HG03159 (cell line): Measurements from ENCODE around the gene TREML4.
"Not testable (repeated sequence)": the region's sequence is repeated elsewhere in the genome, so short reads cannot be mapped to it uniquely, and the experiment has no call there.

ENCODE experiments used
- ATAC-seq: cut with Tn5 transposase; IDR thresholded peaks from one replicate; pipeline ENCODE4 v1.9.1; 2021; ENCODE audit warnings: mild to moderate bottlenecking, moderate library complexity; ENCODE audit not compliant: unreplicated experiment

Gene TREML4, protein sequence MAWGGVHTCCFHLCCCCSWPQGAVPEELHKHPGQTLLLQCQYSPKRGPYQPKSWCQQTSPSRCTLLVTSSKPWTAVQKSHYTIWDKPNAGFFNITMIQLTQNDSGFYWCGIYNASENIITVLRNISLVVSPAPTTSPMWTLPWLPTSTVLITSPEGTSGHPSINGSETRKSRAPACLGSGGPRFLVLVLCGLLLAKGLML

DNA sequence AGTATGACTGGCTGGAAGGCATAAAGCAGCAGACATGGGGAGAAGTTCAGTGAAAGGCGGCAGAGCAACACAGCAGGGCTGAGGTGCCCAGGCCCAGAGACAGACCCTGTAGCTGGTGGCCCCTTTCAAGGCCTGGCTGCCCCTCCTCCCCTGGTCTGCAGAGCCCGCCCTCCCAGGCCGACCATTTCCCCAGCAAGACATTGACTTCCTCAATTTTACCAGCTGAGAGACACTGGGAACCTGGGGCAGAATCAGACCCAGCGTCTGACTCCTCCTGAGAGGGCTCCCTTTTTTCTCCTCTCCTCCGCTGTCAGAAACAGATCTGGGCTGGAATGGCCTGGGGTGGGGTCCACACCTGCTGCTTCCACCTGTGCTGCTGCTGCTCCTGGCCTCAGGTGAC, at the start of gene TREML4:
TSS of gene TREML4 (plus strand) at position 254 of the 400 bp plus-strand sequence. CDS start at position 333, 79 bp downstream.
- ATAC-seq = no peak

DNA sequence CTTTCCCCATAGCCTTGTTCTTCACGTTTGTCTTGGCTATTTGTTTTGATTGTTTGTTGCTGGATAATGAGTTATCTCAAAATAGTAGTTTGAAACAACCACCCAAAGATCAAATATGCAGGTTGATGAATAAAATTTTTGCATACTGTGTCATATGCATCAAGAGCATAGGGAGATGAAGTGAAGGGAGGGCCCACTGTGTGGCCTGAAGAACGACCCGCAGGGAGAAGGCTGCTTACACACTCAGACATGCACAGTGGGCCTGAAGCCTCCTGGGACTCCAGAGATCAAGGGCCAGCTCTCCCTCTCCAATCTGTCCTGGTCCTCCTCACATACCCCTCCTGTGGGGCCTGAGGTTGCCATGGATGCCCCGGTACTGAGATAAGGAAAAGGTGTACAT, 49.0 kb upstream of the TREML4 start:
- ATAC-seq = no peak

DNA sequence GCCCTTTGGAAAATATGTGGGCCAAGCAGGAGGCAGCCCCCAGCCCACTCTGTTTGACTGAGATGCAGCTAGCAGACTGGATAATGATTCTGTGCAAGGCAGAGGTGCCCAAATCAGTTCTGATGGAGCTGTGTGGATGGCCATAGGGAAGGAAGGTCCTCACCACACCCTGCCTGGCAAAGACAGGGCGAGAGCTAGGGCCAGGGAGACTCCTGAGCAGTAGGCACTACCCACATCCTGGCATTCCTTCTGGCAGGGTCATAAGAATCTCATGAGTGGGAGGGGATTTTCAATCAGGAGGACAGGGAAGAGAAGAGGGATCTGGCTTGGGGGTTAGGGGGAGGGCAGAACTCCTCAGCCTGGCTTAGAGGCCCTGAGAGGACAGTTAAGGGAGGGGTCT, 46.6 kb upstream of the TREML4 start:
- no peak for ATAC-seq

DNA sequence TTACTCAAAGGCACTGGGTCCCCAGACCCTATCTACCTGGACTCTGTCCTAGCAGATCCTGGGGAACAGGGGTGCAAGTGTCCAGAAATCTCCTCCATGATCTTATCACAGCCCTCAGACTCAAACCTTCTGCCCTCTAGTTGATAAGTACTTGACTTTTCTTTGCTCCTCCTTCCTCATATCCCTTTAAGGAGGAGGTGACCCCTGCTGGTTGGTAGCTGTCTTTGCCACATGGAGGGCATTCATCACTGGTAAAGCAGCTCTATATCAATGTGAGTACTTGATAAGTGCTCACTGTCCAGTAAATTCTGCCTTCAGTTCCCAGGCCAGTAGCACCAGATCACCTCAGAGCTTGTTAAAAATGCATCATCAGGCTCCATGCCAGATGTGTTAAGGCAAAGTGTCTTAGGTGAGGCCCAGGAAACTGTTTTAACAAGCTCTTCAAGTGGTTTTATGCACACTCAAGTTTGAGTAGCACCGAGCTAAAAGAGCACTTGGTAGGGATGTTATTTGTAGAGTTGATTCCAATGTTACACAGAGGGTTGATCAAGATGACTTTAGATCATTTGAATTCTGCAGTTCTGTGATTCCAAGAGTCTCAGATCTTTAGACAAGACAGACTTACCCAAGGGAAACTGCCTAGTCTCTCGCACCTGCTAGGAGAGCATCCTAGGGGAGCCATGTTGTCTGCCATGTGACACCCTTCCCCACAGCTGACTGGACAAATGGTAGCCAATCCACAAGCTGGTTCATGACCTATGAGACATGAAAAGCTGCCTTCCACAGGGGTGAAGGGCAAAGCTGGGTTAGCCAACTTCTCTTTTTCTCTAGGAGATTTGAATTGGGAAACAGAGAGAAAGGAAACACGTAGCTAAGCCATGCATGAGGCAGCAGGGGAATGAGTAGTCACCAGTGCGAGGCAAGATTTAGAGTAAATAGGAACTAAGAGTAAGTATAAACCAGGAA, 45.8 kb upstream of the TREML4 start:
- ATAC-seq = peak; percentile 79

DNA sequence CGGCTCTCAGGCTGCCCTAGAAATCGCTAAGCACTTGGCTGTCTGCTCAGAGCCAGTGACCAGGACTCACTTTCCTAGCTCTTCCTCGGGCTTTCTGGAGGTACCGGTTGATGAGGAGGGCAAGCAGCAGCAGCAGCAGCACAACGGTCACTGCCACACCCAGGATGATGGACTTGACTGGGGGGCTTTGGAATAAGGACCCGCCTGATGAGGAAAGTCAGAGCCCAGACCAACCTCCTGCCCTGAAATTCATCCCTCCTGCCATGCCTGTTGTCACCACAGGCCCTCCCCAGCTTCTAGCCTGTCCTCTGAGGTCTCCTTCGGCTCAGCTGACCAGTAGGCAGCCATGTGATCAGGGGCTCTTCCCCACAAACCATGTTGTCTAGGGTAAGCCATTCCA, 43.4 kb upstream of the TREML4 start:
- ATAC-seq = no peak

DNA sequence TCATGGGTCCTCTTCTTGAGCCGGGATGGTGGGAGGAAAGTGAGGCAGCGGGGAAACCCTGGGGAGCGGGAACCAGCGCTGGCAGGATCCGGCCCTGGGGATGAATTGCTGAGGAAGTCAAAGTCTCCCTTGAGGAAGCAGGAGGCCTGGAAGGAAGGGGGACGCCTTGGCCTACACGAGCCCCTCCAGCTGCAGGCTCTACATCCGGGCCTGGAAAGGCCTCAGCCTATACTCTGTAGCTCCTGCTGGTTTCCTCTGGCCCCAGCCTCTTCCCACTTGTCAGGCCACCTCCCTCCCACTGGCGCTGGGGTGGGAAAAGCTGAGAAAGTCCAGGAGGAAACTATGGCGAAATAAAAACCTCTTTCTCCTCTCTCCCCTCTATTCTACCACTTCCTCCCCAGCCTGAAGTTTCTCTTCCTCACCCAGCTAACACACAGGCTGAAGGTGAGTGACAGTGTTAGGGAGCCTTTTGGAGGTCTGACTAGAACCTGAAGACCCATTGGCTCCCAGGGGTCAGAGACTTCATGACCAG, 42.1 kb upstream of the TREML4 start:
- no peak for ATAC-seq

DNA sequence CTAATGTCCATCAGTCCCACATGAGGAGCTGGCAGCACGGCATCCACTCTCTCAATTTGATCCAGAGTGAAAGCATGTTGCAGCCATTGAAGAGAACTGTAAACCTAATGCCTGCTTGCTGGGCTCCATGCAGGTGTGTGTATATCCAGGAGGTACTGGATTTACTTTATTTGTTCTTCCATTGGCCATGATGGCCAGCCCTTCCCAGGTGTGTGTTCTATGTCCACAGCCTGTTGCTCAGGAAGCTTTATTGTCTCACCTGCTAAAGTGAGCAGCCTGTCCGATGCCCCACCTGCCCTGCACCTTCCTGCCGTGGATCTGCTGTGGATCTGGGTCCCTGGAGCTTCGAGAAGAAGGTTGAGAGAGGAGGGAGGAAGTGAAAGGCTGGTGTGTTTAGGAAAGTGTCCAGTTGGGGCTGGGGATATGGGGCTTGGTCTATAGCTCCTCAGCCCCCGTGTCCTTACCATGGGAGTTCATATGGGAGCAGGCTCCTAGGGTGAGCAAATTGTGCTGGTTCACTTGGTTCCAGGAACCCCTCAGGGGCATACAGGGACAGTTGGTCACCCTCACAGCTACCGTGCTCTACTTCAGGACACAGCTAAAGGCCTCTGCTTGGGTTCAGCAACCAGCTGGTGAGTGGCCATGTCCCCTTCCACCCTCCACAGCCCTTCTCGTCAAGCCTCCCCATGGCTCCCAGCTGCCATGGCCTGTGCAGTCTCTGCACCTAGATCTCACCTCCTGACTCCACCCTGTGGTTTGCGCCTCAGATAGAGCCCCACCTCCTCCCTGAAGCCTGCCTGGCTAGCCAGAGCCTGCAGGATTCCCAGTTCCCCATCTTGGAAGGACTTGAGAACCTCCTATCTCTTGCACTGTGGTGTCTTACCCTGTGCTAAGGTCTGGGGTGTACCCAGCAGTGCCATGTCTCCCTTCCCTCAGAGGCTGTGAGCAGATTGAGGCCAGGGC, 39.9 kb upstream of the TREML4 start:
- ATAC-seq = no peak

DNA sequence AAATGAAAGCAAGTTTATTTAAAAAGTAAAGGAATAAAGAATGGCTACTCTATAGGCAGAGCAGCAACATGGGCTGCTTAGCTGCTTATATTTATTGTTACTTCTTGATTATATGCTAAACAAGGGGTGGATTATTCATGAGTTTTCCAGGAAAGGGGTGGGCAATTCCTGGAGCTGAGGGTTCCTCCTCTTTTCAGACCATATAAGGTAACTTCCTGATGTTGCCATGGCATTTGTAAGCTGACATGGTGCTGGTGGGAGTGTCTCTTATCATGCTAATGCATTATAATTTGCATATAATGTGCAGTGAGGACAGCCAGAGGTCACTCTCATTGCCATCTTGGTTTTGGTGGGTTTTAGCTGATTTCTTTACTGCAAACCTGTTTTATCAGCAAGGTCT, 39.1 kb upstream of the TREML4 start:
- ATAC-seq = not testable (repeated sequence)

DNA sequence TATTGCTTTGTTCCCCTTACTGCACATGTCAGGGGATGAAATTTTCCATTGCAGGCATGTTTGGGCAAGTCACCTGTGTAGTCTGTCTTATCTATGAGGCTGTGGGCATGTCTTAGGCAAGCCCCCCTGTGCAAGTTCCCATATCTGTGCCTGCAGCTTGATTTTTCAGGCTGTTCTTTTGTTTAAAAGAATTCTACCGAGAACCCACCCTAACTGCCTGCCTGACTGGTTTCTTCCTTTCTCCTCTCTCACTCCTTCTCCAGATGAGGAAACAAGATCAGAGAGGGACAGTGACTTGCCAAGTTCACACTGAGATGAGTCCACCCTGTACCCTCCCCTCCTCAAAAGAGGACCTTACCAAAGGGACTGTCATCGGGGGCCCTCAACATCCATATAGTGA, 38.2 kb upstream of the TREML4 start:
- no peak for ATAC-seq

DNA sequence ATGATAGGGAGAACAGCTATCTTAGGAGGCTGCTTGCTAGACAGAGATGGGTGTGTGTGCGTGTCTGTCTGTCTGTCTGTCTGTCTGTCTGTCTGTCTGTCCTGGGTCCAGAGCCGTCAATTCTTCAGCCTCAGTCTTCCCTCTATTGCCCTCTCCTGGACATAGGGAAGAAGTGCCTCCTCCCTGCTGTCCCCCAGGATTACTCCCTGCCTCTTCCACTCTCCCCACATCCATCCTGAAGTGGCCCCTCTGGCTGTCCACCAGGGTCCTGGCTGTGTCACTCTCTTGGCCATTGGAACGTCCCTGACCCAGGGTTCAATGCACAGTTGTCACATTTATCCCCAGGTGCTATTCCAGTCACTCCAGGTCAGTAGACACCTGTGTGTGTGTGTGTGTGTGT, 37.4 kb upstream of the TREML4 start:
- ATAC-seq = no peak

DNA sequence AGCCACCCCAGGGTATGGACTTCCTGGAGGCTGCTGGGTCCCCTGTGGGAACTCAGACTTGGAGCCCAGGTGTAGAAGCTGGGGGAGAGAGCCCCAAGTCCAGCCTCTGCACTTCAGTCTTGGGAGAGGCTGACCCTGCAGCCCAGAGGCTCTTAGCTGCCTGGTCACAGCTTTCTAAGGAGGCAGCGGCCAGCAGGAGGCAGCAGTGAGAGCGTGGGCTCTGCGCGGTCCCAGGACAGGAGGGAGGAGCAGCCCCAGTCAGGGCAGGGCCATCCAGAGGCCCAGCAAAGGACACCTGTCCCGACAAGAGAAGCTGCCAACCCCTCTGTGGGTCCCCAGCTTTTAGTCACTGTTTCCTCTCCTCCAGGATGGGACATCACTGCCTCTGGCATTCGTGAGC, 36.6 kb upstream of the TREML4 start:
- ATAC-seq = no peak

DNA sequence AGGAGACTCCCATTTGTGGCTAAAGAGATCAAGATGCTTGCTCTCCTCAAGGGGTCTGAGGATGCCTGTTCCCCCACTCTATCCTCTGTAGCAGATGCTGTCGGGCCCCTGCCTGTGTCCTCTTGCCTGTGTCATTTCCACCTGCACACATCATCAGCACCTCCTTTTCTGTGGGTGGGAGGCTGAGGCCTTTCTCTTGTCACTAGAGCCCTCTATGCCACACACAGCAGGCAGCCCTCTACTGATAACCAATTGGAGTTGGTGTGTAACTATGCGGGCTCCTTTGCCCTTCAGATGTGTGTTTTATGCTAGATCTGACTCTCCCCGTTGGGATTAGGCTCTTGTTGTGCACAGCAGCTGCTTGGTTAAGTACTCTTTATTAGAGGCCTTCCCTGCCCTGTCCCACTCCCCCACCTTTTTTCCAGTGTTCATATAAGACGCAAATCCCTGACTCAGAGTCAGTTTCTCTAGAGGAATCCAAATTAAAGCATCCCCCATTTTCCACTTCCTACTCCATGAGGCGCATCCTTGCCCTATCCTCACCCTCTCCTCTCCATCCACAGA, 34.9 kb upstream of the TREML4 start:
- no peak for ATAC-seq

DNA sequence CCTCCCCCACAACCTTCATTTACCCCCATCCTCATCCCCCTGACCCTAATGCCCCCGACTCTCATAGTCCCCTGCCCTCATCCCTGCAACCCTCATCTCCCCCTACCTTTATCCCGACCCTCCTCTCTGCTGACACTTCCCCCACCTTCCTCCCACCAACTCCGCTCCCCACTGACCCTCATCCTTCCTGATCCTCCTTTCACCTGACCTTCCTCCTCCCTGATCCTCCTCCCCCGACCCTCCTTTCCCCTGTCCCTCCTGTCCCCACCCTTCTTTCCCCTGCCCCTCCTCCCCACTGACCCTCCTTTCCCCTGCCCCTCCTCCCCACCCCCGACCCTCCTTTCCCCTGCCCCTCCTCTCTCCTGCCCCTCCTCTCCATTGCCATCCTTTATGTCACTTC, 34.3 kb upstream of the TREML4 start:
- no peak for ATAC-seq

DNA sequence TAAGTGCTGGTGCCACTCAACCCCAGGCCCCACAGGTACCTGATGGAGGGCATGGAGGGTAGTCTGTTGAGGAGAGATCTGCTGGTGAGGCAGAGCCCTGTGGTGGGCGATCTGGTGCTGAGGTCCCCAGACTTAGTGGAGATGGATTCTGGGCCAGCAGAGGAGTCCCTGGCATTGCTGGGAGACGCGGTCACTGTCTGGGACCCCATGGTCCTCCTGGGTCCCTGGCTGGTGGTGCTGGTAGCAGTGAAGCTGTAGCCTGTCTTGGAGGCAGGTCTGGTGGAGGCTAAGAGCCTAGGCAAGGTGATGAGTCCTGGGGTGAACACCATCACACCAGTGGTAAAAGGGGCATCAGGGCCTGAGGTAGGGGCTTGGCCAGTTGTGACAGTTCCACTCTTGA, 33.8 kb upstream of the TREML4 start:
- ATAC-seq = no peak

DNA sequence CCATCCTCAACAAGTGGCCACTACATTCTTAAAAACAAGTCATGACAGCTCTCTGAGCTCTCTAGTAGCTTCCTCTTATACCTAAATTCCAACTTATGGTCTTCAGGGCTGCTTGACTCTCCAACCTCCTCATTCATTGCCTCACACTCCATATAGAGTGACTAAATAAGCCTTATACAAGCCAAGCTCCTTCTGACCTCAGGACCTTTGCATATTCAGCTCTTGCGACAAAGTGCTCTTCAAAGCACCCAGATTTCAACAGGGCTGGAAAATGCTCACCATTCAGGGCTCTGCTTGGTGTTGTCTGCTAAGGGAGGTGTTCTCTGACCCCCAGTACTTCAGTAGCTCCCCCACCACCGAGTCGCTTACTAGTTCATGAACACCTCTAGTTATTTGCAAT, 30.9 kb upstream of the TREML4 start:
- ATAC-seq = no peak

DNA sequence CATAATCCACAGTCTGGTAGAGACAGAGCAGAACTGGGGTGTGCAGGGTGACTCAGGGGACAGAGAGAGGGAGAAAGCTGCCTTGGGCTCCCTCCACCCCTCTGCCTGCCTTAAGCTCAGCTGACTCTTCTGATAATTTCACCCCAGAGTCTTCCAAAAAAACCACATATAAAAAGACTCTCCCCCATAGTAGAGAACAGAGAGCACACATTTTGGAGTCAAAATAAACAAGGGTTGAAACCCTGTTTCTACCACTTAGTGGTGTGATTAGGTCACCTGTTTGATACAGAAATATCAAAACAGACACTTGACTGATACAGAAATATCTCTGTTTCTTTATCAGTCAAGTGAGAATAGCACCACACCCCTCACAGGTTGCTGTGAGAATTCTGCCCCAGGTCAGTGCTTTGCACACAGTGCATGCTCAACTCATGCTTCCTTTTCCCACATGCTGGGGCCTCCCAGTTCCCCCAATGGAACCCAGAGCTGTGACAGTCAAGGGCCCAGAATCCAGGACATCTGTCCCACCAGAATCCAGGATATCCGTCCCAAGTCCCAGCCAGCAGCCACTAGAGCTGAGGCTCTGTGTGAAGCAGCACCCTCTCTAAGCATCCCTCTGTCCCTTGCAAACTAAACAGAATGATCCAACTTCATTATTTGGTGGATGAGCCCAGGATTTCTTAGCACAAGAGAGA, 28.4 kb upstream of the TREML4 start:
- no peak for ATAC-seq

DNA sequence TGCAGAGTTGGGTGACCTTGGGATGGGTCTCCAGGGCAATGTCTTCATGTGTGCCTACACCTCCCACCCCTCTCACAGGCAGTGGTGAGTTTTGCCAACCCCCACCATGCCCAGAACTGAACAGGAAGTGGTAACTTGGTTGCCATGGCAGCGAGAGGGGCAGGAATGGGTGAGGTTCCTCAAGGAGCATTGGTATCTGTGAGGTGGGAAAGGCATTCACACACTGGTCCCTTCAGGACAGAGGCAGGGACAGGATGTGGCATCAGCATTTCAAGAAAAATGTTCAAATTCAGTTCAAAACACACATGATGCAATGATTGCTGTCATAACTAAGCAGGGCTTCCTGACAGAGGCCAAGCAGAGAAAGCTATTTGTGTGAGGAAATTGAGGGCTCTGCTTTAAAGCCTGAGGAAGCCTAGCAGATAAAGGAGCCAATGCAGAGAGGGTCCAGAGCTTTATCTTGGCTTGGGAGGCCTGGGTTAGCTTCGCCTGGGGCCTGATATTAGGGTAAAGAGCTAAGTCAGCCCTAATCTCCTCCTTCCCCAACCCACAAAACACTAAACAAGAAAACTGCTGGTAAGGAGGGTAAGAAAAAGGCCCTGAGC, 27.8 kb upstream of the TREML4 start:
- no peak for ATAC-seq

DNA sequence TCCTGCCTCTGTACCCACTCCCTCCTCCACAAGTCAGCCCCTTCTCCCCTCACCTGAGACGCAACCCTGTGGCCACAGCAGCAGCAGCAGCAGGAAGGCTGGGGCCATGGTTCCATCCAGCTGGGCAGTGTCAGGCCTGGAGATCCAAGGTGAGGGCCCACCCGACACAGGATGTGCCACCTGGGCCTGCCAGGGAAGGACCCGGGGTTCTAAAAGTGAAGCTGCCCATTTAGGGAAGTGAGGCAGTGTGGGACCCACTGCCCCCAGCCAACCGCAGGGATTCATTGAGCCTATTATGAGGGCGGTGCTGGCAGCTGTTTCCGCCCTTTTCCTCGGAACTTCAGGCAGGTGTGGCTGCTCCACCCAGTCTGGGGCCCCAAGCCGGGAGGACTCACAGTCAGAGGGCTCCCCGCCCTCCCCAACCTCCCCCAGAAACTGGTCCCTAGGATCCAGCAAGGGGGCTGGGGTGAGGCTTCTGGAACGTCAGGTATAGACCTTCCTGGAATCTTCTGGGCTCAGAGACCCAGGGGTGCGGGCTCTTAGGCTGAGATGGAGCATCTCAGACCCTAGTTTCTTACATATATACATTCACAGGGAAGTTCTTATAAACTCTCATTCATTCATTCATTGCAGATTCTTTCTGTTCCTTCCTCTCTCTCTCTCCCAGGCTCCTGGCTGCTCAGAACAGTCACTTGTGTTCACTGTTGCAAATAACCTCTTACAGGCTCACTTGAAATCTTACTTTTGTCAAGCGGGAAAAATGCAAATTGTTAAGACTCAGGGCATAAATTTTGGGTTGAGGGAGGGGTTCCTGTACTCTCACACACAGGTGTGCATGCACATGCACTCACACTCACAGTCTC, 27.0 kb upstream of the TREML4 start, which contains the start of gene TREML2:
TSS of gene TREML2 (minus strand) at position 249 of the 863 bp plus-strand sequence. CDS start at position 108, 141 bp downstream.
- no peak for ATAC-seq
